ENCODE results near the gene HPS4. TPM values are rescaled to one million over a fixed set of nuclear protein-coding genes. Genes with fewer than 3 reads are reported as not detected.

HPS4 gene
- total RNA-seq, 1 experiment from 2014 or later = 35.4 TPM

DNA sequence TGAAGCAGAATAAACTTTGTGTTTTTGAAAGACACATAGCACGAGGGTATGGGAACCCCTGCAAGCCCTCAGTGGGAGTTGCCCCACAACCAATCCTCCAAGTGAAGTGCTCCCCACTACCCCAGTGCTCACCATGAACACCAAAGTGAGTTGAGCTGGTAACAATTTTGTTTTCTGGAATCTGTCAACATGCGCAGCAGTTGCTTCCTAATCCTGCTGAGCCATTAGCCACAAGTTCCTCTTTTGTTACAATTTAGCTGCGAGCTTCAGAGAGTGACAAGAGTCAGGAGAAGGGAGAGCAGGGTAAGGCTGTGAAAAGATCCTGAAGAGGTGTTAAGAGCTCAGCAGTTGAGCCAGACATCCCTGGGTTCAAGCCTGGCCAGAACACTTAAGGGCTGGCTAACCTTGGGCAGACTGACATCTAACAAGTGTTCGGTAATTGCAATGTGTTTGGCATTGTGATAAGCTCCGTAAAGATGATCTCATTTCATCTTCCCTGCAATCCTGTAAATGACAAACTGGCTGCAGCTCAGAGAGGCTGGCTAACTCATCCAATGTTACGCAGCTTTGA lies 78.6 kb downstream of the HPS4 start (continued):
- TF ChIP-seq, protein P1, sequence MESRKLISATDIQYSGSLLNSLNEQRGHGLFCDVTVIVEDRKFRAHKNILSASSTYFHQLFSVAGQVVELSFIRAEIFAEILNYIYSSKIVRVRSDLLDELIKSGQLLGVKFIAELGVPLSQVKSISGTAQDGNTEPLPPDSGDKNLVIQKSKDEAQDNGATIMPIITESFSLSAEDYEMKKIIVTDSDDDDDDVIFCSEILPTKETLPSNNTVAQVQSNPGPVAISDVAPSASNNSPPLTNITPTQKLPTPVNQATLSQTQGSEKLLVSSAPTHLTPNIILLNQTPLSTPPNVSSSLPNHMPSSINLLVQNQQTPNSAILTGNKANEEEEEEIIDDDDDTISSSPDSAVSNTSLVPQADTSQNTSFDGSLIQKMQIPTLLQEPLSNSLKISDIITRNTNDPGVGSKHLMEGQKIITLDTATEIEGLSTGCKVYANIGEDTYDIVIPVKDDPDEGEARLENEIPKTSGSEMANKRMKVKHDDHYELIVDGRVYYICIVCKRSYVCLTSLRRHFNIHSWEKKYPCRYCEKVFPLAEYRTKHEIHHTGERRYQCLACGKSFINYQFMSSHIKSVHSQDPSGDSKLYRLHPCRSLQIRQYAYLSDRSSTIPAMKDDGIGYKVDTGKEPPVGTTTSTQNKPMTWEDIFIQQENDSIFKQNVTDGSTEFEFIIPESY (IDR thresholded peaks at IDR 0.05; ENCODE audit: extremely low read depth, insufficient replicate concordance, low read length) = no peak
- TF ChIP-seq, protein P2, sequence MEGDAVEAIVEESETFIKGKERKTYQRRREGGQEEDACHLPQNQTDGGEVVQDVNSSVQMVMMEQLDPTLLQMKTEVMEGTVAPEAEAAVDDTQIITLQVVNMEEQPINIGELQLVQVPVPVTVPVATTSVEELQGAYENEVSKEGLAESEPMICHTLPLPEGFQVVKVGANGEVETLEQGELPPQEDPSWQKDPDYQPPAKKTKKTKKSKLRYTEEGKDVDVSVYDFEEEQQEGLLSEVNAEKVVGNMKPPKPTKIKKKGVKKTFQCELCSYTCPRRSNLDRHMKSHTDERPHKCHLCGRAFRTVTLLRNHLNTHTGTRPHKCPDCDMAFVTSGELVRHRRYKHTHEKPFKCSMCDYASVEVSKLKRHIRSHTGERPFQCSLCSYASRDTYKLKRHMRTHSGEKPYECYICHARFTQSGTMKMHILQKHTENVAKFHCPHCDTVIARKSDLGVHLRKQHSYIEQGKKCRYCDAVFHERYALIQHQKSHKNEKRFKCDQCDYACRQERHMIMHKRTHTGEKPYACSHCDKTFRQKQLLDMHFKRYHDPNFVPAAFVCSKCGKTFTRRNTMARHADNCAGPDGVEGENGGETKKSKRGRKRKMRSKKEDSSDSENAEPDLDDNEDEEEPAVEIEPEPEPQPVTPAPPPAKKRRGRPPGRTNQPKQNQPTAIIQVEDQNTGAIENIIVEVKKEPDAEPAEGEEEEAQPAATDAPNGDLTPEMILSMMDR (IDR thresholded peaks at IDR 0.05 in 2 of 3, conservative IDR thresholded peaks at IDR 0.05 in 1 of 3; ENCODE audit: borderline replicate concordance in 1 of 3, insufficient read depth in 1 of 3, low read depth in 2 of 3, low read length in 2 of 3) = no peak
- TF ChIP-seq CEBPB (IDR thresholded peaks at IDR 0.05; ENCODE audit: low read depth) = no peak

DNA sequence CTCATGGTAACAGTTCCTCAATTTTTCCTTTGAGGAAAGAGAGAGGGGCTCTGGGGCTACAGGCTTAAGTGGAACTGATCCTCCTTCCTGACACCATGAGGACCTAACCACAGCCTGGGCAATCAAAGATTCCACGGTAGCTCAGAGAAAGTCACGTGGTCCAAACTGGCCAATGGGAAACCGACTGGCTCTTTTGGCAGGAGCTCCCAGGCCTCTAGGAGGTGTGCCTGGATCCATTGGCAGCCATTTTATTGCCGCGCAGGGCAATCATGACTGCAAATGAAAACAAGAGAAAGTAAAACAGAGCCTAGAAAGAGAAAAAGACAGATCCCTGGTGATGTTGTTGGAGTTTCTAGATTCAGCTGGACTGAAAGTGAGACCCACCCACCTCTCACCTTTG lies 81.9 kb downstream of the HPS4 start:
- H3K9me3 ChIP-seq (ENCODE audit: control insufficient read depth in 1 of 2, insufficient read depth in 1 of 2, low read depth in 1 of 2, low read length in 2 of 2) = no peaks in the 10 kb centered on the region
- ATAC-seq = peak; percentile 39; the same call in 1 of the 2 replicates
- no peaks in the 10 kb centered on the region for H3K36me3 ChIP-seq (ENCODE audit: control insufficient read depth in 1 of 2, insufficient read depth in 2 of 2, low read length in 2 of 2)
- H3K4me3 ChIP-seq (replicated peaks in 1 of 2; ENCODE audit: low read depth in 1 of 2, low read length in 2 of 2) = no peak overlapping the region
- no peaks in the 10 kb centered on the region for H3K4me1 ChIP-seq (ENCODE audit: control insufficient read depth in 1 of 2, insufficient read depth in 2 of 2, low read length in 2 of 2)
- ChIA-PET RAD21 (ENCODE audit: low non-redundant PET in 1 of 2, low total read pairs in 2 of 2, uncharacterized antibody in 2 of 2, unreplicated experiment in 2 of 2) (no interaction called here), POLR2A (no interaction called here), CTCF (interaction anchor here (0.9 kb wide), 1 partner anchor 34 kb away, joined by 3 read pairs; no protein-coding TSS in a partner anchor)
- no peak overlapping the region for H3K9ac ChIP-seq (ENCODE audit: low read length)
- no peaks in the 10 kb centered on the region for H4K20me1 ChIP-seq (ENCODE audit: insufficient read depth)
- intact Hi-C loops (cut with micrococcal nuclease) = no loop called here
- H3K27me3 ChIP-seq (ENCODE audit: insufficient read depth, low read length) = peaks cover 8% of the 10 kb centered on the region; the same call in 1 of the 2 replicates
- no peaks in the 10 kb centered on the region for H3K79me2 ChIP-seq (ENCODE audit: insufficient read depth, low read length)
- no peaks in the 10 kb centered on the region for H3K9me2 ChIP-seq (ENCODE audit: insufficient read depth)
- H3K4me2 ChIP-seq (ENCODE audit: low read length) = no peak overlapping the region
- H3K27ac ChIP-seq (ENCODE audit: low read depth, low read length) = no peak overlapping the region
- H2AFZ ChIP-seq (ENCODE audit: low read depth, low read length, poor library complexity, severe bottlenecking) = no peak overlapping the region
- no peak for TF ChIP-seq CEBPB (IDR thresholded peaks at IDR 0.05; ENCODE audit: low read depth)
- no peak for TF ChIP-seq EZH2phosphoT487 (IDR thresholded peaks at IDR 0.05; ENCODE audit: borderline replicate concordance)
- no peak for TF ChIP-seq SIN3A (IDR thresholded peaks at IDR 0.05; ENCODE audit: low read depth)
- TF ChIP-seq, protein P3, sequence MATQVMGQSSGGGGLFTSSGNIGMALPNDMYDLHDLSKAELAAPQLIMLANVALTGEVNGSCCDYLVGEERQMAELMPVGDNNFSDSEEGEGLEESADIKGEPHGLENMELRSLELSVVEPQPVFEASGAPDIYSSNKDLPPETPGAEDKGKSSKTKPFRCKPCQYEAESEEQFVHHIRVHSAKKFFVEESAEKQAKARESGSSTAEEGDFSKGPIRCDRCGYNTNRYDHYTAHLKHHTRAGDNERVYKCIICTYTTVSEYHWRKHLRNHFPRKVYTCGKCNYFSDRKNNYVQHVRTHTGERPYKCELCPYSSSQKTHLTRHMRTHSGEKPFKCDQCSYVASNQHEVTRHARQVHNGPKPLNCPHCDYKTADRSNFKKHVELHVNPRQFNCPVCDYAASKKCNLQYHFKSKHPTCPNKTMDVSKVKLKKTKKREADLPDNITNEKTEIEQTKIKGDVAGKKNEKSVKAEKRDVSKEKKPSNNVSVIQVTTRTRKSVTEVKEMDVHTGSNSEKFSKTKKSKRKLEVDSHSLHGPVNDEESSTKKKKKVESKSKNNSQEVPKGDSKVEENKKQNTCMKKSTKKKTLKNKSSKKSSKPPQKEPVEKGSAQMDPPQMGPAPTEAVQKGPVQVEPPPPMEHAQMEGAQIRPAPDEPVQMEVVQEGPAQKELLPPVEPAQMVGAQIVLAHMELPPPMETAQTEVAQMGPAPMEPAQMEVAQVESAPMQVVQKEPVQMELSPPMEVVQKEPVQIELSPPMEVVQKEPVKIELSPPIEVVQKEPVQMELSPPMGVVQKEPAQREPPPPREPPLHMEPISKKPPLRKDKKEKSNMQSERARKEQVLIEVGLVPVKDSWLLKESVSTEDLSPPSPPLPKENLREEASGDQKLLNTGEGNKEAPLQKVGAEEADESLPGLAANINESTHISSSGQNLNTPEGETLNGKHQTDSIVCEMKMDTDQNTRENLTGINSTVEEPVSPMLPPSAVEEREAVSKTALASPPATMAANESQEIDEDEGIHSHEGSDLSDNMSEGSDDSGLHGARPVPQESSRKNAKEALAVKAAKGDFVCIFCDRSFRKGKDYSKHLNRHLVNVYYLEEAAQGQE (IDR thresholded peaks at IDR 0.05; ENCODE audit: low read depth) = no peak
- no peak for TF ChIP-seq SP1 (IDR thresholded peaks at IDR 0.05; ENCODE audit: low read depth)
- no peak for TF ChIP-seq ZFX (IDR thresholded peaks at IDR 0.05)
- TF ChIP-seq, protein P2 (IDR thresholded peaks at IDR 0.05 in 2 of 3, conservative IDR thresholded peaks at IDR 0.05 in 1 of 3; ENCODE audit: borderline replicate concordance in 1 of 3, insufficient read depth in 1 of 3, low read depth in 2 of 3, low read length in 2 of 3) = no peak
- DNase-seq (ENCODE audit: low read depth, low spot score) = peak; percentile 15
- no TSS peak for BruUV-seq (replicated peaks)
